OCI-LY1 (cell line): Measurements from ENCODE around the gene SNRPA1.

ENCODE experiments used
- H2AFZ ChIP-seq: fragments of 200-600 bp; sonication (generic), shearing (Covaris generic); 2 replicates; pipeline ENCODE4 v1.6.0; 2014; ENCODE audit warnings: antibody characterized with exemption, mild to moderate bottlenecking, low read length
- H3F3A ChIP-seq: fragments of 200-600 bp; sonication (generic), shearing (Covaris generic); 2 replicates; pipeline ENCODE4 v1.6.0; 2014; ENCODE audit warnings: mild to moderate bottlenecking, antibody characterized with exemption, low read length, moderate library complexity; ENCODE audit not compliant: insufficient read depth
- H3K27ac ChIP-seq: fragments of 200-600 bp; sonication (generic); 2 replicates; pipeline ENCODE4 v1.5.1; 2014; ENCODE audit warnings: low read length, mixed run types, mild to moderate bottlenecking, low read depth; ENCODE audit not compliant: poor library complexity, severe bottlenecking
- H3K27me3 ChIP-seq: fragments of 200-600 bp; sonication (generic); 2 replicates; pipeline ENCODE4 v1.6.0; 2014; ENCODE audit warnings: antibody characterized with exemption, mild to moderate bottlenecking, low read length, moderate library complexity; ENCODE audit not compliant: insufficient read depth
- H3K36me3 ChIP-seq: fragments of 200-600 bp; sonication (generic); 2 replicates; pipeline ENCODE4 v1.6.1; 2014; ENCODE audit warnings: mild to moderate bottlenecking, antibody characterized with exemption, low read length, moderate library complexity, mixed read lengths; ENCODE audit not compliant: insufficient read depth
- H3K4me1 ChIP-seq: fragments of 200-600 bp; sonication (generic); 2 replicates; pipeline ENCODE4 v1.5.1; 2014; ENCODE audit warnings: mild to moderate bottlenecking, low read length, moderate library complexity; ENCODE audit not compliant: insufficient read depth, severe bottlenecking
- H3K4me2 ChIP-seq: fragments of 200-600 bp; sonication (generic), shearing (Covaris generic); 2 replicates; pipeline ENCODE4 v1.6.1; 2014; ENCODE audit warnings: low read length
- H3K4me3 ChIP-seq: fragments of 200-600 bp; sonication (generic); 2 replicates; pipeline ENCODE4 v1.5.1; 2014; ENCODE audit warnings: low read length, low read depth, mild to moderate bottlenecking, mixed read lengths; ENCODE audit not compliant: poor library complexity, severe bottlenecking
- H3K79me2 ChIP-seq: fragments of 200-600 bp; shearing (Covaris generic); 2 replicates; pipeline ENCODE4 v1.6.1; 2016; ENCODE audit warnings: mixed run types, low read length, mixed read lengths; ENCODE audit not compliant: insufficient read depth
- H3K9ac ChIP-seq: fragments of 200-600 bp; sonication (generic), shearing (Covaris generic); 2 replicates; pipeline ENCODE4 v1.6.1; 2014; ENCODE audit warnings: mild to moderate bottlenecking, low read length, mixed read lengths
- H3K9me2 ChIP-seq: fragments of 200-600 bp; sonication (generic), shearing (Covaris generic); 2 replicates; pipeline ENCODE4 v1.6.1; 2014; ENCODE audit warnings: low read depth, mild to moderate bottlenecking, low read length, mixed read lengths
- H3K9me3 ChIP-seq: fragments of 200-600 bp; shearing (Covaris generic); 2 replicates; pipeline ENCODE4 v1.6.1; 2014; ENCODE audit warnings: low read length, mixed read lengths
- H4K20me1 ChIP-seq: fragments of 200-600 bp; sonication (generic), shearing (Covaris generic); 2 replicates; pipeline ENCODE4 v1.6.0; 2016; ENCODE audit warnings: mild to moderate bottlenecking, low read length; ENCODE audit not compliant: insufficient read depth
- CTCF ChIP-seq: fragments of 200-600 bp; sonication (generic), shearing (Covaris generic); IDR thresholded peaks from 2 replicates; pipeline ENCODE4 v1.5.1; 2017; ENCODE audit warnings: mild to moderate bottlenecking, antibody characterized with exemption, low read length, moderate library complexity, mixed read lengths
- EZH2 ChIP-seq: fragments of 200-600 bp; sonication (generic), shearing (Covaris generic); IDR thresholded peaks from 2 replicates; pipeline ENCODE4 v1.8.0; 2017; ENCODE audit warnings: borderline replicate concordance, mixed run types, mild to moderate bottlenecking, antibody characterized with exemption, low read length, moderate library complexity, mixed read lengths

SNRPA1 gene

GRCh38 chr15:101248274-101248673 lies 46.8 kb downstream of the SNRPA1 start:
- H3F3A ChIP-seq: no peaks in the 10 kb centered on the region
- no peak overlapping the region for H3K9ac ChIP-seq
- TF ChIP-seq CTCF: no peak
- no peak for TF ChIP-seq EZH2
- H2AFZ ChIP-seq: no peak overlapping the region
- H3K79me2 ChIP-seq: no peaks in the 10 kb centered on the region
- no peaks in the 10 kb centered on the region for H3K9me3 ChIP-seq
- H3K27ac ChIP-seq: no peak overlapping the region
- no peak overlapping the region for H3K4me3 ChIP-seq
- peaks cover 4% of the 10 kb centered on the region for H3K27me3 ChIP-seq
- peaks cover 6% of the 10 kb centered on the region; the same call in 1 of the 2 replicates for H3K36me3 ChIP-seq
- H3K4me1 ChIP-seq: peaks cover 40% of the 10 kb centered on the region
- H4K20me1 ChIP-seq: no peaks in the 10 kb centered on the region
- H3K9me2 ChIP-seq: no peaks in the 10 kb centered on the region
- no peak overlapping the region for H3K4me2 ChIP-seq

GRCh38 chr15:101246824-101247745 lies 48.0 kb downstream of the SNRPA1 start:
- Histone ChIP-seq H3K79me2 (no peaks in the 10 kb centered on the region), H2AFZ (no peak overlapping the region), H3K9me3 (no peaks in the 10 kb centered on the region), H3K27ac (no peak overlapping the region), H3K4me2 (no peak overlapping the region), H3F3A (no peaks in the 10 kb centered on the region), H4K20me1 (no peaks in the 10 kb centered on the region), H3K27me3 (peaks cover 4% of the 10 kb centered on the region), H3K4me3 (no peak overlapping the region), H3K9ac (no peak overlapping the region), H3K4me1 (peaks cover 45% of the 10 kb centered on the region), H3K9me2 (no peaks in the 10 kb centered on the region), H3K36me3 (peaks cover 6% of the 10 kb centered on the region; the same call in 1 of the 2 replicates)
- no peak for TF ChIP-seq EZH2
- TF ChIP-seq CTCF: no peak

GRCh38 chr15:101246391-101246790 lies 48.7 kb downstream of the SNRPA1 start:
- Histone ChIP-seq H3K36me3 (peaks cover 6% of the 10 kb centered on the region; the same call in 1 of the 2 replicates), H3K27ac (no peak overlapping the region), H3K27me3 (peaks cover 4% of the 10 kb centered on the region), H3K79me2 (no peaks in the 10 kb centered on the region), H3F3A (no peaks in the 10 kb centered on the region), H3K9me3 (no peaks in the 10 kb centered on the region), H3K9ac (no peak overlapping the region), H4K20me1 (no peaks in the 10 kb centered on the region), H3K4me2 (no peak overlapping the region), H2AFZ (no peak overlapping the region), H3K9me2 (no peaks in the 10 kb centered on the region), H3K4me3 (no peak overlapping the region), H3K4me1 (peaks cover 47% of the 10 kb centered on the region)
- TF ChIP-seq CTCF: no peak
- TF ChIP-seq EZH2: no peak
